T-helper 2 cell (primary cell): ENCODE data around the gene HOXA11.
A peak's percentile ranks its signal among the peaks of the same experiment; 100 is the strongest.

Source experiments
- DNase-seq, 5 experiments: peaks; one replicate each; pipeline versions ENCODE4 v3.0.0 to v3.0.0-alpha.2; 2012 to 2022

Gene HOXA11

GRCh38 chr7:27167916-27168264 lies 17.1 kb downstream of the HOXA11 start:
- DNase-seq, result no peak

- DNase-seq, result no peak
These were observed 18.2 kb downstream of the HOXA11 start for GRCh38 chr7:27166531-27167505.

GRCh38 chr7:27165996-27166530 lies 19.0 kb downstream of the HOXA11 start:
- DNase-seq, result no peak

GRCh38 chr7:27165089-27165995 lies 19.7 kb downstream of the HOXA11 start, which contains the start of gene HOXA9:
Gene HOXA9 (minus strand): TSS chr7:27165537. CDS start chr7:27165457, 80 bp downstream.
- no peak for DNase-seq

- no peak for DNase-seq
These were observed 20.5 kb downstream of the HOXA11 start for GRCh38 chr7:27164367-27165088.

GRCh38 chr7:27164045-27164366 lies 21.0 kb downstream of the HOXA11 start:
- no peak for DNase-seq

- no peak for DNase-seq
These were observed 21.6 kb downstream of the HOXA11 start for GRCh38 chr7:27163288-27164044.

- DNase-seq, result no peak
These were observed 22.3 kb downstream of the HOXA11 start for GRCh38 chr7:27162561-27163287.

- no peak for DNase-seq
These were observed 23.1 kb downstream of the HOXA11 start for GRCh38 chr7:27161721-27162560.

- DNase-seq, result no peak
These were observed 23.8 kb downstream of the HOXA11 start for GRCh38 chr7:27161214-27161720.

GRCh38 chr7:27160546-27161213 lies 24.4 kb downstream of the HOXA11 start:
- peak; percentile 71 to 84 (median 77) for DNase-seq

- no peak for DNase-seq
These were observed 24.9 kb downstream of the HOXA11 start for GRCh38 chr7:27160145-27160545.

- DNase-seq, result no peak
These were observed 25.5 kb downstream of the HOXA11 start for GRCh38 chr7:27159266-27160144.

GRCh38 chr7:27158436-27159265 lies 26.4 kb downstream of the HOXA11 start:
- no peak for DNase-seq

GRCh38 chr7:27157702-27158431 lies 27.2 kb downstream of the HOXA11 start:
- no peak for DNase-seq

- DNase-seq, result no peak
These were observed 27.9 kb downstream of the HOXA11 start for GRCh38 chr7:27156916-27157701.
